GM19438 (cell line): ENCODE data around the gene TMEM63B.
A peak's percentile ranks its signal among the peaks of the same experiment; 100 is the strongest.
"Not testable (repeated sequence)": the region's sequence is repeated elsewhere in the genome, so short reads cannot be mapped to it uniquely, and the experiment has no call there.

Source experiments
- ATAC-seq: cut with Tn5 transposase; IDR thresholded peaks from one replicate; pipeline ENCODE4 v1.9.1; 2021; ENCODE audit warnings: low read depth; ENCODE audit not compliant: unreplicated experiment

TMEM63B gene

DNA sequence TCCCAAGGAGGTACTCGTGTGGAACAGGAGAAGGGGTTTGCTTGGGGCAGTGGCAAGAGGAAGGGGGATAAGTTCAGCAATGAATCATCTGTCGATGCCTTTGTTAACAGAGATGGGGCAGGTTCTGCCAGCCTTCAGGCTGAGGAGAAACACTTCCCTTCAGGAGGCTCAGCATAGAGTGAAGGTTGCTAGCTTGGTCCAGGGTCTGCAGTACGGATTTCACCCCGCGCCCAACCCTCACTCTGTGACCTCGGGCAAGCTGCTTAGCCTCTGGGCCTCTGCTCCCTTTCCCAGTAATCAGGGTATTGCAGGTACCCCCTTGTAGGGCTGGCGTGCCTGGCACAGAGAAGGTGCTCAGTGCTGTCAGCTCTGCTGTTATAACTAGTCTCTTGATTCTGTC, 38.8 kb downstream of the TMEM63B start:
- ATAC-seq, result no peak

DNA sequence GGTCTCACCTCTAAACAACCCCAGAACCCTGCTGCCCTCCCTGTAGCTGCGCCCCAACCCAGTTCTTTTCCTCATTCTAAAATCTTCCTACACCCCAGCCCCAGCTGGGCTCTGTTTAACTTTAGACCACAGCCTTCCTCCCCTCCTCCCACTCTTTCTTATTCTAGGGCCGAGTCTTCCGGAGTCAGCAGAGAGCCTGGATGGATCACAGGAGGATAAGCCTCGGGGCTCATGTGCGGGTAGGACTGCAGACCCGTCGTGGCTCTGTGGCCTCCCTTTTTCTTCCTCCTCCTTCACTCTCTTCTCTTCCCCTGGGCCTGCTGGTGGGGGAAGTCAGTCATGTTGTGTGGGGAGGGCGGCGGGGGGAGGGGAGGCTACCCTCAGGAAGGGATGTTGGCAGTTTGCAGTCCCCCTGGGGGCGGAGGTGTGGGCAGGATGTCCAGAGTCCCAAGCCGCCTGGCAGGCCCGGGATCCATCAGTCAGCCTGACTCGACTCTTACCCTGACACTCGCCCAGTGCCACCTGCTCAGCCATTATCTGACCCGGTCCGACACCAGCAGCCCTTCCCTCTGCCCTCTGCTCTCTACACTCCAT, 39.3 kb downstream of the TMEM63B start:
- ATAC-seq, result no peak

DNA sequence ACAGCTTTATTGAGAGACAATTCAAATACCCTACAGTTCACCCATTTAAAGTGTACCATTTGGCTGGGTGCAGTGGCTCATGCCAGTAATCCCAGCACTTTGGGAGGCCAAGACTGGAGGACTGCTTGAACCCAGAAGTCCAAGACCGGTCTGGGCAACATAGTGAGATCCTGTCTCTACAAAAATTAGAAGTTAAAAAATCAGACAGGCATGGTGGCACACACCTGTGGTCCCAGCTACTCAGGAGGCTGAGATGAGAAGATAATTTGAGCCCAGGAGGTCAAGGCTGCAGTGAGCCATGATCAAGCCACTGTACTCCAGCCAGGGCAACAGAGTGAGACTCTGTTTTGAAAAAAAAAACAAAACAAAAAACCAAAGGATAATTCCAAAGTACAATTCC, 40.2 kb downstream of the TMEM63B start:
- ATAC-seq, result no peak

DNA sequence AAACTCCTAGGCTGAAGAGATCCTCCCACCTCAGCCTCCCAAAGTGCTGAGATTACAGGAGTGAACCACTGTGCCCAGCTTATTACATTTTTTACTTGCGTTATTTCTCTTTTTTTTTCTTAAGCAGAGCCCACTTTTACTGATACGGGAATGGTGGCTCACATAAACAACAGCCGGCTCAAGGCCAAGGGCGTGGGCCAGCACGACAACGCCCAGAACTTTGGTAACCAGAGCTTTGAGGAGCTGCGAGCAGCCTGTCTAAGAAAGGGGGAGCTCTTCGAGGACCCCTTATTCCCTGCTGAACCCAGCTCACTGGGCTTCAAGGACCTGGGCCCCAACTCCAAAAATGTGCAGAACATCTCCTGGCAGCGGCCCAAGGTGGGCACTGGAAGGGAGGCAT, 41.8 kb downstream of the TMEM63B start:
- ATAC-seq, result no peak

DNA sequence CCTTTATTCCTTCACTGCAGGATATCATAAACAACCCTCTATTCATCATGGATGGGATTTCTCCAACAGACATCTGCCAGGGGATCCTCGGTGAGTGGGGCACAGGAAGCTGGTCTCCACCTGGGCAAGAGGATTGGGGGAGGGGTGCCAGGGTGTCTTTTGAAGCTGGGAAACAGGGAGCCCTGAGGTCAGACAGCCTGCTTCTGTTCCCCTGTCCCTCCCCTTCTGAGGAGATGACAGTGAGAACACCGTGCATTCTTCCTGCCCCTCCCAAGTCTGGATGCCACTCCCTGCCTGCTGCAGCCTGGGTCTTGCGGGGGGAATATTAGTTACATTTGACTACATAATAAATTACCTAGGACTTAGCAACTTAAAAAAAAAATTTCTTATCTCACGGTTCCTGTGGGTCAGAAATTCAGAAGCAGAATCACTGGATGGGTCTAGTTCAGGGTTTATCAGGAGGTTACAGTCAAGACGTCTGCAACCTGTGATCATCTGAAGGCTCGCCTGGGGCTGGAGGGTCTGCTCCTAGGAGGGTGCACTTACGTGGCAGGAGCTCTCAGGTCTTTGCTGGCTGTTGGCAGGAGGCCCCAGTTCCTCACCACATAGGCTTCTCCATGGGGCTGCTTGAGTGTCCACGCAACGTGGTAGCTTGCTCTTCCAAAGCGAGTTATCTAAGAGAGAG, 42.7 kb downstream of the TMEM63B start:
- no peak for ATAC-seq

DNA sequence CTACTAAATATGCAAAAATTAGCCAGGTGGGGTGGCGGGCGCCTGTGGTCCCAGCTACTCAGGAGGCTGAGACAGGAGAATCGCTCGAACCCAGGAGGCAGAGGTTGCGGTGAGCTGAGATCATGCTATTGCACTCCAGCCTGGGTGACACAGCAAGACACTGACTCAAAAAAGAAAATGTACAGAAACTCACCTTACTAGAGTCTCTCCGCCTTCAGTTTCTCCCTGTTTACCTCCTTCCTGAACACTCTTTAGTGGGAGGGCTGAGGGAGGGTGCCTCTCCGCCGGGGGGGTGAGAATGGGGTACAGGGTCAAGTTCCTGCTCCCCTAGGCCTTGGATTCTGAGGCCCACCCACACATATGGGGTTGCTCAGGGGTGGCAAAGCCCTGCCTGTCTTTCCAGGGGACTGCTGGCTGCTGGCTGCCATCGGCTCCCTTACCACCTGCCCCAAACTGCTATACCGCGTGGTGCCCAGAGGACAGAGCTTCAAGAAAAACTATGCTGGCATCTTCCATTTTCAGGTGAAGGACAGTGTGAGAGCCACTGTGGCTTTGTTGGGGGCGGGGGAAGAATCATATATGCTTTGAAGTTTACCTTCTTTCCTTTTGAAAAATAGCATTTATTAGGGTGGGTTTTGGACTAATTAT, 44.7 kb downstream of the TMEM63B start:
- no peak for ATAC-seq

DNA sequence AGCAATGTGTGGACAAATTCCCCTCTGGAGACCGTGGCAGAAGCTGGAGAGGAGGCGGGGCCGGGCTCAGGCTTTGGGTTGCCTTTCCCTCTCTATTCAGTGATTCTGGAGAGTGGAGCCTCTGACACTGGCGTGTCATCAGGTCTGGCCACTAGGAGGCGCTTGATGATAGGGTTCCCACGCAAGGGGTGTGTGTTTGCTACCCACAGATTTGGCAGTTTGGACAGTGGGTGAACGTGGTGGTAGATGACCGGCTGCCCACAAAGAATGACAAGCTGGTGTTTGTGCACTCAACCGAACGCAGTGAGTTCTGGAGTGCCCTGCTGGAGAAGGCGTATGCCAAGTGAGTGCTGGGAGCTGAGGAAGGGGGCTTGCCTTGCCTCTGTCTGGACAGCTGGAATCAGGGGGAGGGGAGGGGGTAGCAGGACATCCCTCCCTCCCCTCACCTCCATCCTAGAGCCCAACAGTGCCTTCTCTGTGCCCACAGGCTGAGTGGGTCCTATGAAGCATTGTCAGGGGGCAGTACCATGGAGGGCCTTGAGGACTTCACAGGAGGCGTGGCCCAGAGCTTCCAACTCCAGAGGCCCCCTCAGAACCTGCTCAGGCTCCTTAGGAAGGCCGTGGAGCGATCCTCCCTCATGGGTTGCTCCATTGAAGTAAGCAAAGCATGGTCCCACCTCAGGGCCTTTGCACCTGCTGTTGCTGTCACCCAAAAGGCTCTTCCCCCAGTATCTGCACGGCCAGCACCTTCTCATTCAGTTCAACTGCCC, 45.6 kb downstream of the TMEM63B start:
- ATAC-seq, result peak; percentile 51

DNA sequence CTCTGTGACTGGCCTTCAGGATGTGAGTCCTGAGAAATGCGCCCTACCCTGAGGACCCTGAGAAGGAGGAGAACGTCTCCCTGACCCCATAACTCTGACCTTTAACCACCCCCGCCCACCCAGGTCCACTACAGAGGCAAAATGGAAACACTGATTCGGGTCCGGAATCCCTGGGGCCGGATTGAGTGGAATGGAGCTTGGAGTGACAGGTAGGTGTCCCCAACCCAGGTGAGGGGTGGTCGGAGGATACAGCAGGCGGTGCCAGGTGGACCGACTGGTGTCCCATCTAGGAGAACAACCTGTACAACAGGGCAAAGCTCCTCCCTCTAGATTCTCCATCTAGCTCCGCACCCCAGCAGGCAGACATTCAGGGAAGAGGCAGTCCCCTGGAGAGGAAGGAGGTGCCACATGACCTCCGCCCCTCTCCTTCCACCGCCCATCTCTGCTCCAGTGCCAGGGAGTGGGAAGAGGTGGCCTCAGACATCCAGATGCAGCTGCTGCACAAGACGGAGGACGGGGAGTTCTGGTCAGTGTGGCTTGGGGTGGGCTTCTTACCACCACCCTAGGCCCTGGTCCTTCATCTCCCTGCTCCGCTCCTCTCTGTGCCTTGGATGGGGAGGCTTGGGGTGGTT, 48.9 kb downstream of the TMEM63B start:
- no peak for ATAC-seq

DNA sequence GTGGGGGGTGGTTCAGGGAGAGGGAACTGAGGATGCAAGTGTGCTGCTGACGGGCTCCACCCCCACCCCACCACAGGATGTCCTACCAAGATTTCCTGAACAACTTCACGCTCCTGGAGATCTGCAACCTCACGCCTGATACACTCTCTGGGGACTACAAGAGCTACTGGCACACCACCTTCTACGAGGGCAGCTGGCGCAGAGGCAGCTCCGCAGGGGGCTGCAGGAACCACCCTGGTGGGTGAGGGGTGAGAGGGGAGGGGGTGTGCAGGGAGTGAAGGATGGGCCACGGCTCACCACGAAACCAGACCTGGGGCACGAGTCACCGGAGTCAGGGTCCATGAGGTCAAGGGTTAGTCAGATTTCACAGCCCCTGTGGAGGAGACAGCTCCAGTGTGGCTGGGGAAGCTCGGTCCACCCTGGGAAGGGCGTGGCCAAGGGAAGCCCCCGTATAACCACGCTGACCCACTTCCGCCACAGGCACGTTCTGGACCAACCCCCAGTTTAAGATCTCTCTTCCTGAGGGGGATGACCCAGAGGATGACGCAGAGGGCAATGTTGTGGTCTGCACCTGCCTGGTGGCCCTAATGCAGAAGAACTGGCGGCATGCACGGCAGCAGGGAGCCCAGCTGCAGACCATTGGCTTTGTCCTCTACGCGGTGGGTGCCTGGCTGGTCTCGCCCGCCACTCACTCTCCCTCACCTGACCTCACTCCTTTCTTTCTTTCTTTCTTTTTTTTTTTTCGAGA, 49.6 kb downstream of the TMEM63B start:
- peak; percentile 51 for ATAC-seq

DNA sequence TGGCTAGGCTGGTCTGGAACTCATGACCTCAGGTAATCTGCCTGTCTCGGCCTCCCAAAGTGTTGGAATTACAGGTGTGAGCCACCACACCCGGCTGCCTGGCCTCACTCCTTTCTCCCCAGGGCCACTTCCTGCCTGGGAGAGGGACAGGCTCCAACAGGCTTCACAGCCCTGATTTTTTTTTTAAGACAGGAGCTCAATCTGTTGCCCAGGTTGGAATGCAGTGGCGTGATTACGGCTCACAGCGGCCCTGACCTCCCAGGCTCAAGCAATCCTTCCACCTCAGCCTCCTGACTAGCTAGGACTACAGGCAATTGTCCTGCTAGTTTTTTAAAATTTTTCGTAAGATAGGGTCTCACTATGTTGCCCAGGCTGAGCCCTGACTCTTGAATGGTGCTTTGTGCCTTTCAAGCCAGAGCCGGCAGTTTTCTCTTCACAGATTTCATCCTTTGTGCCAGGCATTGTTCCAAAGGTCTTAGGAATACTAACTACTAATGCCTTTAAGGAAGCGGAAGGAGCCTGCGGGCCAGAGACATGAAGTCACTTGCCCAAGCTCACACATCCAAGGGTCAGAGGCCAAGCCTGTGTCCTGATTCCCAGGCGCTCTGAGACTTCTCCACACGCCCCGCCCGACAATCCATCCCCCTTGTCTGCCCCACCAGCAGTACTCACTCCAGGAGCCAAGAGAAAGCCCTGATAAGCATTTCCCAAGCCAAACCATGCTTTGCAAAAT, 50.5 kb downstream of the TMEM63B start:
- no peak for ATAC-seq

DNA sequence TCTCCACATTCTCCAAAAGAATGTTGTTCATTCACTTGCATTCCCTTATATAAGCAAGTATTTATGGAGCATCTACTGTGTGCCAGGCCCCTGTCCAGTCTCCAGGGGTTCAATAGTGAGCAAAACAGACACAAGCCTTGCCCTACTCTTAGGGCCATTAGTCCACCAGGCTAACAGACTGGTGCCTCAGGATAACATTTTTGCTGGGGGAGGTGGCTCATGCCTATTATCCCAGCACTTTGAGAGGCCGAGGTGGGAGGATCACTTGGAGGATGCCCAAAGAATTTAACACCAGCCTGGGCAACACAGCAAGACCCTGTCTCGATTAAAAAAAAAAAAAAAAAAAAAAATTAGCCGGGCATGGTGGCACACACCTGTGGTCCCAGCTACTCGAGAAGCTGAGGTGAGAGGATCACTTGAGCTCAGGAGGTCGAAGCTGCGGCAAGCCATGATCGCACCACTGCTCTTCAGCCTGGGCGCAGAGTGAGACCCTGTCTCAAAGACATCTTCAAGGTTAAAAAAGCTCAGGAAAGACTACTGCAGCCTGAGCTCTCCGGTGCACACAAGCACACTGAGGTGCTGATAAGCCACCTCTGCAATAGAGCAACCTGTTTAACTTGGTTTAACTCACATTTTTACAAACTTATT, 51.2 kb downstream of the TMEM63B start:
- ATAC-seq, result no peak

DNA sequence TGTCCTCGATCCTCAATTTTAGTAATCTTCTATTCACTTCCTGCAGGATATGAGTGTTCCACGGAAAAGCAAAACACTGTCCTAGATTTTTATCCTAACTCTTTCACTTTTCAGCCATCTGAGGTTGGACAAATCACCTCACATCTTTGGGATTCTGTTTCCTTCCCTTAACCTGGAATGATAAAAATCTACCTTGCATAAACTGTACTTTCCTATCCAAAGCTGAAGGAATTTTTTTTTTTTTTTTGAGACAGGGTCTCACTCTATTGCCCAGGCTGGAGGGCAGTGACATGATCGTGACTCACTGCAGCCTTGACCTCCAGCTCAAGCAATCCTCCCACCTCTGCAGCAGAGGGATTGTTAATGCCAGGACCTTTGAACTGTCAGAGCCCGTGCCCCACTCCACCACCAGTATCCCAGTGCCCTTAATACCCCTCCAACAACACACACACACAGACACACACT, 51.8 kb downstream of the TMEM63B start:
- ATAC-seq, result no peak

DNA sequence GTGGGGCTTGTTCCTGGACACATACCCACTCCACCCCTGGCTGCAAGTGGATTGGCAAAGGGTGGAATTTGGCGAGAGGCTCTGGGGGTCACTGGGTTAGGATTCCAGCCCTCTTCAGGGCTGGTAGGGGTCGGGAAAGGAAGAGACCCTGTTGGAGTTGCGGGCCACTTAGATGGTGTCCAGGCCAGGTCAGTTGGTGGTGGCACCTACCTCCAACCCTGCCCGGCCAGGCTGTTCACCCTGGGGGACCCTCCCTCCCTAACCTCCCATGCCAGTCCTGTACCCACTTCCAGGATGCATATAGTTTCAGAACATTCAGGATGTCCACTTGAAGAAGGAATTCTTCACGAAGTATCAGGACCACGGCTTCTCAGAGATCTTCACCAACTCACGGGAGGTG, 52.3 kb downstream of the TMEM63B start:
- ATAC-seq, result no peak

DNA sequence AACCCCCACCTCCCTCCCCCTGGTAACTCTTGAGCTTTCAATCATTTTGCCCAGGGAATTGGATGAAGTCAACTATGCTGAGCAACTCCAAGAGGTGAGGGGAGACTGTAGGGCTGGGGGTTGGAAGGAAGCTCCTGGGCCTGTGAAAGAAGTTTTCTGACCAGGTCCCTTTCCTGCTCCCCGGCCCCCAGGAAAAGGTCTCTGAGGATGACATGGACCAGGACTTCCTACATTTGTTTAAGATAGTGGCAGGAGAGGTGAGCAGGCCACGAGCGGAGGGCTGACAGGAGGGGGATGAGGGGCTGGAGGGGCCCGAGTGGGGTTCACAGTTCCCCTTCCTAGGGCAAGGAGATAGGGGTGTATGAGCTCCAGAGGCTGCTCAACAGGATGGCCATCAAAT, 53.1 kb downstream of the TMEM63B start:
- ATAC-seq, result no peak

DNA sequence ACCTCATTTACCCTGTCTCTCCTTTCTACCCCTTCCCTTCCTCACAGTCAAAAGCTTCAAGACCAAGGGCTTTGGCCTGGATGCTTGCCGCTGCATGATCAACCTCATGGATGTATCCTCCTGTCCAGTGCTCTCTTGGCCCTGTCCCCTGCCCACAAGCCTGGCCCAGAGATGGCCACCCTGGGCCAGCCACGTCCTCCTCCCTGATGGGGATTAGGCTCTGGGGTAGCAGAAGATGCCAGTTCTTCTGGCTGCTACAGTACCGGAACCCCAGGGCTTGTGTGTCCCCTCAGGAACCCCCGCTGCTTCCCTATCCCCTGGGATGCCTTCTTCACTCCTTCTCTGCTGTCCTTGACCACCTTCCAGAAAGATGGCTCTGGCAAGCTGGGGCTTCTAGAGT, 53.5 kb downstream of the TMEM63B start:
- ATAC-seq, result no peak

DNA sequence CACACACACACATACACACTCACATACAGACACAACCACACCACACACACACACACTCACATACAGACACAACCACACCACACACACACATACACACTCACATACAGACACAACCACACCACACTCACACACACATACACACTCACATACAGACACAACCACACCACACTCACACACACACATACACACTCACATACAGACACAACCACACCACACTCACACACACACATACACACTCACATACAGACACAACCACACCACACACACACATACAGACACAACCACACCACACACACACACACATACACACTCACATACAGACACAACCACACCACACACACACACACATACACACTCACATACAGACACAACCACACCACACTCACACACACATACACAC, 54.4 kb downstream of the TMEM63B start:
- not testable (repeated sequence) for ATAC-seq

DNA sequence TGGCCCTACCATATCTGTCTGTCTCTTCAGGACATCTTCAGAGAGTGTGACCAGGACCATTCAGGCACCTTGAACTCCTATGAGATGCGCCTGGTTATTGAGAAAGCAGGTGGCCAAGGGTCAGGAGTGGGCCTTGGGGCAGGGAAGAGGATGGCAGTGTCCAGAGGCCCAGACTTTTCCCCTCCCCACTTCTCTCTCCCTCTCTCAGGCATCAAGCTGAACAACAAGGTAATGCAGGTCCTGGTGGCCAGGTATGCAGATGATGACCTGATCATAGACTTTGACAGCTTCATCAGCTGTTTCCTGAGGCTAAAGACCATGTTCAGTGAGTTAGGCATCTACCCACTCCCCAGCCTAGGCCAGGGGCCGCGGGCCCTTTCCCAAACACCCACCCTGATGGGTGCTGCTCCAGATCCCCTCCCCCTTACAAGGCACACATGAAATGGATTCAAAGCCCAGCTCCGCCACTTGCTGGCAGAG, 55.6 kb downstream of the TMEM63B start:
- no peak for ATAC-seq

DNA sequence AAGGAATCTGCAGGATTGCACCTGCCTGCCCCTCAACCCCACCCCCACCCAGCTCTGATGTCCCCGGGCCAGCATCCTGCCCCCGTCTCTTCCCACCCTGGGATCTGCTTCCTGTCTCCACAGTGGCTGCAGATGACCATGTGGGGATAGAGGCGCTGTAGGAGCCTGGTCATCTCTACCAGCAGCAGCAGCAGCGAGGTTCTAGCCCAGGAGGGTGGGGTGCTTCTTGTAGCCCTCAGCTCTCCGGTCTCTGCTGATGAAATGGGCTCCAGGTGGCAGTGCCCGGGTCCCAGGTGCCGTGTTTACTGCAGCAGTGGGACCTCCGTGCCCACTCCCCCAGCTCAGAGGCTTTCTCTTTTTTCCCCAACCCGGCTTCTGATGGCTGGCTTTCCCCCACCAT, 56.4 kb downstream of the TMEM63B start:
- ATAC-seq, result no peak

DNA sequence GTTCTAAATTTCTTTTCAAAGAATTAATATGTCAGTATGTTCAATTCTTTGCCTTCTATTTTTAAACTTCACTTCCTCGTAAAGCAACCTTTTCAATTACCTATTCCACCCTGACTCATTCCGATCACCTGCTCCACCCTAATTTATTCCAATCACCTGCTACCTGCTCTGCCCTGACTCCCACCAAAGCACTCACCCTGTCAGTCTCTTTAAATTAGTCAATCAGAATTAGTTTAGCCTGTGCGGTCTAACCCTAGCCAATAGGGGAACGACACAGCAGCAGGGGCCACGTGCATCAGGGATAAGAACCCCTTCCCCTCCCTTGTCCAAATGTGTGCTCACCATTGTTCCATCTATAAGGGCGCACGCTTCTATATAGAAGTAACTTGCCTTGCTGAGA, 58.0 kb downstream of the TMEM63B start:
- not testable (repeated sequence) for ATAC-seq
